Limb (tissue), 2 donors: ENCODE data around the gene RASSF3.
A peak's percentile ranks its signal among the peaks of the same experiment; 100 is the strongest.

Experiments used
- DNase-seq, 2 donors: peaks; one replicate each; pipeline ENCODE4 v3.0.0-alpha.2; 2016; ENCODE audit errors: extremely low spot score in 2 of 2

Gene RASSF3

GRCh38 chr12:64669270-64669842 is 59.1 kb downstream of the RASSF3 start:
- DNase-seq: no peak

- DNase-seq: no peak
Measured at GRCh38 chr12:64670019-64670418, 59.7 kb downstream of the RASSF3 start.

- DNase-seq: no peak
Measured at GRCh38 chr12:64670919-64671639, 60.8 kb downstream of the RASSF3 start.

- DNase-seq: no peak
Measured at GRCh38 chr12:64671681-64672080, 61.4 kb downstream of the RASSF3 start.

- DNase-seq: peak in 1 of 2 donors; percentile 36
Measured at GRCh38 chr12:64672925-64673409, 62.7 kb downstream of the RASSF3 start.

GRCh38 chr12:64673490-64674169 is 63.3 kb downstream of the RASSF3 start:
- DNase-seq: no peak

GRCh38 chr12:64674367-64674922 is 64.2 kb downstream of the RASSF3 start:
- DNase-seq: no peak

- DNase-seq: no peak
Measured at GRCh38 chr12:64675795-64676194, 65.5 kb downstream of the RASSF3 start.

GRCh38 chr12:64678248-64678647 is 68.0 kb downstream of the RASSF3 start:
- no peak for DNase-seq

- DNase-seq: no peak
Measured at GRCh38 chr12:64678835-64679234, 68.5 kb downstream of the RASSF3 start.

GRCh38 chr12:64679487-64680001 is 69.2 kb downstream of the RASSF3 start:
- DNase-seq: peak in 1 of 2 donors; percentile 38

- no peak for DNase-seq
Measured at GRCh38 chr12:64680235-64680634, 69.9 kb downstream of the RASSF3 start.

GRCh38 chr12:64681200-64682052 is 71.1 kb downstream of the RASSF3 start:
- DNase-seq: no peak

GRCh38 chr12:64682572-64683277 is 72.4 kb downstream of the RASSF3 start:
- no peak for DNase-seq

- no peak for DNase-seq
Measured at GRCh38 chr12:64683816-64684543, 73.7 kb downstream of the RASSF3 start.

GRCh38 chr12:64685050-64685449 is 74.8 kb downstream of the RASSF3 start:
- DNase-seq: no peak

GRCh38 chr12:64685605-64686004 is 75.3 kb downstream of the RASSF3 start:
- no peak for DNase-seq

- DNase-seq: no peak
Measured at GRCh38 chr12:64687816-64688215, 77.5 kb downstream of the RASSF3 start.

- DNase-seq: no peak
Measured at GRCh38 chr12:64688219-64688618, 77.9 kb downstream of the RASSF3 start.

- DNase-seq: no peak
Measured at GRCh38 chr12:64688715-64689114, 78.4 kb downstream of the RASSF3 start.
